ENCODE results near the gene BEAN1. TPM values are rescaled to one million over a fixed set of nuclear protein-coding genes. Genes with fewer than 3 reads are reported as not detected.

BEAN1 gene
- total RNA-seq, 1 experiment from 2014 or later: not detected

DNA sequence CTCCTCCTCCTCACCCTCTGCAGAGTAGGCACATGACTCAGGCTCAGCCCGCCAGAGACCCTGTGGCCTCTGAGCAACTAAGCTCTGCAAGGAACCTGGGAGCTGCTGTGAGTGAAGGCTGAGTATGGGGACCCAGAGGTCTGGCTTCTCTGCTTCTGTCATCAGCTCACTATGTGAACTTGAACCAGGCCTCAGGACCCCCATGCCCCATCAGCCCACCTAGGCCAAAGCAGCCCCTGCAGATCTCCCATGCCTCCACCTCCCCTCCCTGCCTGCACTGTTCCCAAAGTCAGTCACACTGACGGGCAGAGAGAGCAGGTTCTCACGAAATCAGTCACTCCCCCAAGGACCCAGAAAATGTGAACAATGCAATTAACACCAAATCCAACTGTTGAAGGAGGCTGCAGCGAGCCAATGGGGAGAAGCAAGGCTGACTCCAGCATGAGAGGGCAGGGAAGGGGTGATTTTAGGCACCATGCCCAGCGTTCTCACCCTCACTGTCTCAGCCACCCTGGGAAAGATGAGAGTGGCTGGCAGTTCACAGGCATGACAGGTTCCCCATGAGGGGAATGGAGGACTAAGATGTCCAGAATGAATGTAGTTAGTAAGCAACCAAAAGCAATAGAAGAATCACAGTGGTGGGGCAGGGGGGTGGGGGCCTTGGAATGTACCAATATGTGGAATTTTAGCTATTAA is 60.6 kb downstream of the BEAN1 start:
- POLR2A ChIA-PET: no interaction called here
- H3K27me3 Mint-ChIP-seq (ENCODE audit: low read depth): peaks cover 2% of the 10 kb centered on the region; the same call in 1 of the 2 replicates
- ATAC-seq (no peak), DNase-seq (ENCODE audit: low spot score) (no peak)
- TF ChIP-seq, protein P1, sequence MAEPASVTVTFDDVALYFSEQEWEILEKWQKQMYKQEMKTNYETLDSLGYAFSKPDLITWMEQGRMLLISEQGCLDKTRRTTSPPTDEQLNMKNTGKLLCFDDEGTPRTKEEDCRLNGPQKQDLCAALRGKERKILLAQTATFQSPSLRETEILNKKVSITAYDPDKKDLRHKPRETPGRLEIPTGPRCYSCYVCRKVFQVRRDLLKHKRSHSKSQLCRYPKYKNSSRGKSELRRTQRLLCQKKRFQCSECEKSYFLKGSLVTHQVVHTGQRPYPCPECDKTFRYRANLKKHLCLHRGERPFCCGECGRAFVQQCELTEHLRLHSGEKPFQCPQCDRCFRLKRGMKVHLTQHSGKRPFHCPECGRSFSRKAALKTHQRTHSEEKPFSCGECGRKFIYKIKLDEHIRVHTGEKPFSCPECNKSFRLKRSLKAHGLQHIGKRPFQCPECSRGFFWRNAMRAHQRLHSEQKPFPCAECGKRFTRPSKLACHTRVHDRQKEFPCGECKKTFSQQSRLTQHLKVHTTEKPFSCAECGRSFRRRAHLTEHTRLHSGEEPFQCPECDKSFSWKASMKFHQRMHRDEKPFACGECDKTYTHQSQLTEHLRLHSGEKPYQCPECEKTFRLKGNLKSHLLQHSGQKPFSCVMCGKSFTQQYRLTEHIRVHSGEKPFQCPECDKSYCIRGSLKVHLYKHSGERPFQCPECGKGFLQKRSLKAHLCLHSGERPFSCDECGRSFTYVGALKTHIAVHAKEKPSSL (CRISPR knock-in tag; conservative IDR thresholded peaks at IDR 0.05): no peak
- TF ChIP-seq, protein P2, sequence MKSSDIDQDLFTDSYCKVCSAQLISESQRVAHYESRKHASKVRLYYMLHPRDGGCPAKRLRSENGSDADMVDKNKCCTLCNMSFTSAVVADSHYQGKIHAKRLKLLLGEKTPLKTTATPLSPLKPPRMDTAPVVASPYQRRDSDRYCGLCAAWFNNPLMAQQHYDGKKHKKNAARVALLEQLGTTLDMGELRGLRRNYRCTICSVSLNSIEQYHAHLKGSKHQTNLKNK (CRISPR knock-in tag; IDR thresholded peaks at IDR 0.05): no peak
- H3K4me1 Mint-ChIP-seq: peaks cover 9% of the 10 kb centered on the region
- H3K27ac Mint-ChIP-seq: no peak overlapping the region
- H3K9me3 Mint-ChIP-seq: peaks cover 8% of the 10 kb centered on the region
- peaks cover 11% of the 10 kb centered on the region; the same call in 1 of the 2 replicates for H3K36me3 Mint-ChIP-seq
- no peak overlapping the region for H3K4me3 Mint-ChIP-seq
- CTCF ChIA-PET: interaction anchor here (0.8 to 2.7 kb wide), 6 partner anchors 12 to 102 kb away, joined by 3 to 14 read pairs (median 6); no protein-coding TSS in a partner anchor

DNA sequence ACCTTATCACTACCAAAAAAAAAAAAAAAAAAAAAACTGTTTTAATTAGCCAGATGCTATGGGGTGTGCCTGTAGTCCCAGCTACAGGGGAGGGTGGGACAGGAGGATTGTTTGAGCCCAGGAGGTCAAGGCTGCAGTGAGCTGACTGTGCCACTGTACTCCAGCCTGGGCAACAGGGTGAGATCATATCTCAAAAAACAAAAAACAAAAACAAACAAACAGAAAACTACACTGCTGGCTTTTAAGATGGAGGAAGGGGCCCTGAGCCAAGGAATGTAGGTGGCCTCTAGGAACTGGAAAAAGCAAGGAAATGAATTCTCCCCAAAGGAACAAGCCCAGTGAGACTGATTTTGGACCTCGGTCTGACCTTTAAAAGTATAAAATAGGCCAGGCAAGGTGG is 61.4 kb downstream of the BEAN1 start:
- ChIA-PET CTCF (interaction anchor here (0.7 to 2.7 kb wide), 4 partner anchors 17 to 82 kb away, joined by 4 to 14 read pairs (median 6); no protein-coding TSS in a partner anchor), POLR2A (no interaction called here)

DNA sequence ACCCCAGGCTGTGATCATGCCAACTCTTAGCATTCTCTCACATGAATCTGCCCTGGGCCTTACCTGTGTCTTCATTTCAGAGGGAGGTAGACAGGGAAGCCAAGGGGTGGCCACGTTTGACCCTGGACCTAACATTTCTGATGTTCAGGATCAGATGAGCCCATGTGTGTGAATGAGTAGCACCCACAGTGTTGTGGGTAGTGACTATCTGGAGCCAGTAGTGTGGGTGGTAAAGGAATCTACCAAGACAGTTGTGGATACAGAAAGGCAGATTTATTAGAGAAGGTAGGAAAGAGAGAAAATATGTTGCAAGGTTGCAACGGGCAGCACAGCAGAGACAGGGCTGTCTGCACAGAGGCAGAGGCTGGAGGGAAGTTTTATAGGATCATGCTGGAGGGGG is 62.3 kb downstream of the BEAN1 start:
- no peak for ATAC-seq
- ChIA-PET CTCF (no interaction called here), POLR2A (no interaction called here)
- Mint-ChIP-seq H3K27me3 (ENCODE audit: low read depth) (peaks cover 2% of the 10 kb centered on the region; the same call in 1 of the 2 replicates), H3K9me3 (peaks cover 8% of the 10 kb centered on the region), H3K36me3 (peaks cover 11% of the 10 kb centered on the region; the same call in 1 of the 2 replicates), H3K27ac (no peak overlapping the region), H3K4me3 (no peak overlapping the region), H3K4me1 (peaks cover 2% of the 10 kb centered on the region; the same call in 1 of the 2 replicates)
- no peak for DNase-seq (ENCODE audit: low spot score)
- TF ChIP-seq, protein P3, sequence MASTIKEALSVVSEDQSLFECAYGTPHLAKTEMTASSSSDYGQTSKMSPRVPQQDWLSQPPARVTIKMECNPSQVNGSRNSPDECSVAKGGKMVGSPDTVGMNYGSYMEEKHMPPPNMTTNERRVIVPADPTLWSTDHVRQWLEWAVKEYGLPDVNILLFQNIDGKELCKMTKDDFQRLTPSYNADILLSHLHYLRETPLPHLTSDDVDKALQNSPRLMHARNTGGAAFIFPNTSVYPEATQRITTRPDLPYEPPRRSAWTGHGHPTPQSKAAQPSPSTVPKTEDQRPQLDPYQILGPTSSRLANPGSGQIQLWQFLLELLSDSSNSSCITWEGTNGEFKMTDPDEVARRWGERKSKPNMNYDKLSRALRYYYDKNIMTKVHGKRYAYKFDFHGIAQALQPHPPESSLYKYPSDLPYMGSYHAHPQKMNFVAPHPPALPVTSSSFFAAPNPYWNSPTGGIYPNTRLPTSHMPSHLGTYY (CRISPR knock-in tag; IDR thresholded peaks at IDR 0.05): no peak
- TF ChIP-seq CBFB (CRISPR knock-in tag; IDR thresholded peaks at IDR 0.05; ENCODE audit: low read depth) (no peak), GABPB1 (CRISPR knock-in tag; IDR thresholded peaks at IDR 0.05) (no peak), JAZF1 (CRISPR knock-in tag; IDR thresholded peaks at IDR 0.05) (no peak), ZNF263 (CRISPR knock-in tag; IDR thresholded peaks at IDR 0.05; ENCODE audit: low read depth) (no peak), JUN (CRISPR knock-in tag; IDR thresholded peaks at IDR 0.05) (no peak), FOXP1 (CRISPR knock-in tag; IDR thresholded peaks at IDR 0.05; ENCODE audit: borderline replicate concordance) (no peak), SMAD3 (CRISPR knock-in tag; IDR thresholded peaks at IDR 0.05; ENCODE audit: borderline replicate concordance) (no peak)
- TF ChIP-seq, protein P4, sequence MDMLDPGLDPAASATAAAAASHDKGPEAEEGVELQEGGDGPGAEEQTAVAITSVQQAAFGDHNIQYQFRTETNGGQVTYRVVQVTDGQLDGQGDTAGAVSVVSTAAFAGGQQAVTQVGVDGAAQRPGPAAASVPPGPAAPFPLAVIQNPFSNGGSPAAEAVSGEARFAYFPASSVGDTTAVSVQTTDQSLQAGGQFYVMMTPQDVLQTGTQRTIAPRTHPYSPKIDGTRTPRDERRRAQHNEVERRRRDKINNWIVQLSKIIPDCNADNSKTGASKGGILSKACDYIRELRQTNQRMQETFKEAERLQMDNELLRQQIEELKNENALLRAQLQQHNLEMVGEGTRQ (CRISPR knock-in tag; IDR thresholded peaks at IDR 0.05): no peak
- TF ChIP-seq, protein P5, sequence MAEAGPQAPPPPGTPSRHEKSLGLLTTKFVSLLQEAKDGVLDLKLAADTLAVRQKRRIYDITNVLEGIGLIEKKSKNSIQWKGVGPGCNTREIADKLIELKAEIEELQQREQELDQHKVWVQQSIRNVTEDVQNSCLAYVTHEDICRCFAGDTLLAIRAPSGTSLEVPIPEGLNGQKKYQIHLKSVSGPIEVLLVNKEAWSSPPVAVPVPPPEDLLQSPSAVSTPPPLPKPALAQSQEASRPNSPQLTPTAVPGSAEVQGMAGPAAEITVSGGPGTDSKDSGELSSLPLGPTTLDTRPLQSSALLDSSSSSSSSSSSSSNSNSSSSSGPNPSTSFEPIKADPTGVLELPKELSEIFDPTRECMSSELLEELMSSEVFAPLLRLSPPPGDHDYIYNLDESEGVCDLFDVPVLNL (CRISPR knock-in tag; IDR thresholded peaks at IDR 0.05; ENCODE audit: borderline replicate concordance, low read depth): no peak

More for the DNA sequence above, 61.4 kb downstream of the BEAN1 start:
- Mint-ChIP-seq H3K4me1 (peaks cover 9% of the 10 kb centered on the region), H3K36me3 (peaks cover 11% of the 10 kb centered on the region; the same call in 1 of the 2 replicates), H3K27ac (no peak overlapping the region), H3K9me3 (peaks cover 8% of the 10 kb centered on the region), H3K4me3 (no peak overlapping the region), H3K27me3 (ENCODE audit: low read depth) (peaks cover 2% of the 10 kb centered on the region; the same call in 1 of the 2 replicates)
- ATAC-seq: no peak
- no peak for DNase-seq (ENCODE audit: low spot score)
- TF ChIP-seq NR2C2 (CRISPR knock-in tag; IDR thresholded peaks at IDR 0.05): no peak
- no peak for TF ChIP-seq GTF2I (CRISPR knock-in tag; conservative IDR thresholded peaks at IDR 0.05)
- TF ChIP-seq KAT7 (CRISPR knock-in tag; IDR thresholded peaks at IDR 0.05; ENCODE audit: borderline replicate concordance): no peak
- TF ChIP-seq ZNF396 (CRISPR knock-in tag; IDR thresholded peaks at IDR 0.05; ENCODE audit: borderline replicate concordance): no peak
- TF ChIP-seq JUN (CRISPR knock-in tag; IDR thresholded peaks at IDR 0.05): no peak
- no peak for TF ChIP-seq ATF1 (CRISPR knock-in tag; IDR thresholded peaks at IDR 0.05)
- no peak for TF ChIP-seq SP1 (CRISPR knock-in tag; conservative IDR thresholded peaks at IDR 0.05)
- TF ChIP-seq, protein P6, sequence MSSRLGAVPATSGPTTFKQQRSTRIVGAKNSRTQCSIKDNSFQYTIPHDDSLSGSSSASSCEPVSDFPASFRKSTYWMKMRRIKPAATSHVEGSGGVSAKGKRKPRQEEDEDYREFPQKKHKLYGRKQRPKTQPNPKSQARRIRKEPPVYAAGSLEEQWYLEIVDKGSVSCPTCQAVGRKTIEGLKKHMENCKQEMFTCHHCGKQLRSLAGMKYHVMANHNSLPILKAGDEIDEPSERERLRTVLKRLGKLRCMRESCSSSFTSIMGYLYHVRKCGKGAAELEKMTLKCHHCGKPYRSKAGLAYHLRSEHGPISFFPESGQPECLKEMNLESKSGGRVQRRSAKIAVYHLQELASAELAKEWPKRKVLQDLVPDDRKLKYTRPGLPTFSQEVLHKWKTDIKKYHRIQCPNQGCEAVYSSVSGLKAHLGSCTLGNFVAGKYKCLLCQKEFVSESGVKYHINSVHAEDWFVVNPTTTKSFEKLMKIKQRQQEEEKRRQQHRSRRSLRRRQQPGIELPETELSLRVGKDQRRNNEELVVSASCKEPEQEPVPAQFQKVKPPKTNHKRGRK (CRISPR knock-in tag; IDR thresholded peaks at IDR 0.05; ENCODE audit: borderline replicate concordance): no peak
- TF ChIP-seq FOXK1 (CRISPR knock-in tag; IDR thresholded peaks at IDR 0.05): no peak
- no peak for TF ChIP-seq RELA (CRISPR knock-in tag; IDR thresholded peaks at IDR 0.05; ENCODE audit: borderline replicate concordance)
- TF ChIP-seq, protein P7, sequence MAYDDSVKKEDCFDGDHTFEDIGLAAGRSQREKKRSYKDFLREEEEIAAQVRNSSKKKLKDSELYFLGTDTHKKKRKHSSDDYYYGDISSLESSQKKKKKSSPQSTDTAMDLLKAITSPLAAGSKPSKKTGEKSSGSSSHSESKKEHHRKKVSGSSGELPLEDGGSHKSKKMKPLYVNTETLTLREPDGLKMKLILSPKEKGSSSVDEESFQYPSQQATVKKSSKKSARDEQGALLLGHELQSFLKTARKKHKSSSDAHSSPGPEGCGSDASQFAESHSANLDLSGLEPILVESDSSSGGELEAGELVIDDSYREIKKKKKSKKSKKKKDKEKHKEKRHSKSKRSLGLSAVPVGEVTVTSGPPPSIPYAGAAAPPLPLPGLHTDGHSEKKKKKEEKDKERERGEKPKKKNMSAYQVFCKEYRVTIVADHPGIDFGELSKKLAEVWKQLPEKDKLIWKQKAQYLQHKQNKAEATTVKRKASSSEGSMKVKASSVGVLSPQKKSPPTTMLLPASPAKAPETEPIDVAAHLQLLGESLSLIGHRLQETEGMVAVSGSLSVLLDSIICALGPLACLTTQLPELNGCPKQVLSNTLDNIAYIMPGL (CRISPR knock-in tag; IDR thresholded peaks at IDR 0.05): no peak
- TF ChIP-seq CREB1 (CRISPR knock-in tag; IDR thresholded peaks at IDR 0.05): no peak
- no peak for TF ChIP-seq GRHL2 (CRISPR knock-in tag; IDR thresholded peaks at IDR 0.05; ENCODE audit: insufficient replicate concordance, severe bottlenecking)

Measured in WTC11 (cell line).